DND-41 (cell line): ENCODE measurements around the gene PADI4.

Experiments used
- CTCF ChIP-seq: IDR thresholded peaks from 2 replicates; pipeline ENCODE4 v1.5.1; 2012; ENCODE audit warnings: borderline replicate concordance, low read length, moderate library complexity, mild to moderate bottlenecking; ENCODE audit not compliant: poor library complexity, severe bottlenecking; ENCODE audit errors: extremely low read depth
- EZH2 ChIP-seq: IDR thresholded peaks from 3 replicates; pipeline ENCODE4 v1.6.1; 2012; ENCODE audit warnings: borderline replicate concordance, low read depth, mild to moderate bottlenecking, moderate library complexity, low read length, inconsistent platforms; ENCODE audit not compliant: severe bottlenecking

GRCh38 chr1:17290553-17290952 is 17.4 kb upstream of the PADI4 start:
- TF ChIP-seq CTCF (no peak), EZH2 (no peak)
